ENCODE measurements around the gene DENND2D. TPM values are rescaled to one million over a fixed set of nuclear protein-coding genes. Genes with fewer than 3 reads are reported as not detected.
A peak's percentile ranks its signal among the peaks of the same experiment; 100 is the strongest.

DENND2D gene
- total RNA-seq, 1 experiment from 2014 or later, result 2.1 TPM

DNA sequence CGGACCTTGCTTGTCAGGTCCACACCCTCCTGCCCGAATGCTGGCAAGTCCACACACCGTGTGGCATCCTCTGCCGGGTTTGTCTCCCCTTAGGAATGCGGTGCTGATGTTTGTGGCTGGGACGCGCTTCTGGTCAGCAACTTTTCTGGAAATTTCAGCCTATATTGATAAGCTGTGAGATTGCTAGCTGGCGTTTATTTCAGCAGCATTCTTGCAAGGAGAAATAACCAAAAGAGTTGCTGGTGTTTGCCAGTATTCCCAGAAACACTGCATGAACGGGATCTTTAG lies 59.8 kb downstream of the DENND2D start:
- POLR2A ChIA-PET, result no interaction called here
- ATAC-seq (peak; percentile 54), DNase-seq (ENCODE audit: low spot score) (no peak)
- TF ChIP-seq, protein P1, sequence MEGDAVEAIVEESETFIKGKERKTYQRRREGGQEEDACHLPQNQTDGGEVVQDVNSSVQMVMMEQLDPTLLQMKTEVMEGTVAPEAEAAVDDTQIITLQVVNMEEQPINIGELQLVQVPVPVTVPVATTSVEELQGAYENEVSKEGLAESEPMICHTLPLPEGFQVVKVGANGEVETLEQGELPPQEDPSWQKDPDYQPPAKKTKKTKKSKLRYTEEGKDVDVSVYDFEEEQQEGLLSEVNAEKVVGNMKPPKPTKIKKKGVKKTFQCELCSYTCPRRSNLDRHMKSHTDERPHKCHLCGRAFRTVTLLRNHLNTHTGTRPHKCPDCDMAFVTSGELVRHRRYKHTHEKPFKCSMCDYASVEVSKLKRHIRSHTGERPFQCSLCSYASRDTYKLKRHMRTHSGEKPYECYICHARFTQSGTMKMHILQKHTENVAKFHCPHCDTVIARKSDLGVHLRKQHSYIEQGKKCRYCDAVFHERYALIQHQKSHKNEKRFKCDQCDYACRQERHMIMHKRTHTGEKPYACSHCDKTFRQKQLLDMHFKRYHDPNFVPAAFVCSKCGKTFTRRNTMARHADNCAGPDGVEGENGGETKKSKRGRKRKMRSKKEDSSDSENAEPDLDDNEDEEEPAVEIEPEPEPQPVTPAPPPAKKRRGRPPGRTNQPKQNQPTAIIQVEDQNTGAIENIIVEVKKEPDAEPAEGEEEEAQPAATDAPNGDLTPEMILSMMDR (IDR thresholded peaks at IDR 0.05), result no peak
- TF ChIP-seq TEAD4 (CRISPR knock-in tag; IDR thresholded peaks at IDR 0.05), result no peak
- TF ChIP-seq ZNF512 (CRISPR knock-in tag; IDR thresholded peaks at IDR 0.05; ENCODE audit: borderline replicate concordance), result no peak
- no peak for TF ChIP-seq E2F4 (CRISPR knock-in tag; IDR thresholded peaks at IDR 0.05; ENCODE audit: borderline replicate concordance, low read depth)
- TF ChIP-seq SMAD3 (CRISPR knock-in tag; IDR thresholded peaks at IDR 0.05; ENCODE audit: borderline replicate concordance), result no peak
- TF ChIP-seq, protein P2, sequence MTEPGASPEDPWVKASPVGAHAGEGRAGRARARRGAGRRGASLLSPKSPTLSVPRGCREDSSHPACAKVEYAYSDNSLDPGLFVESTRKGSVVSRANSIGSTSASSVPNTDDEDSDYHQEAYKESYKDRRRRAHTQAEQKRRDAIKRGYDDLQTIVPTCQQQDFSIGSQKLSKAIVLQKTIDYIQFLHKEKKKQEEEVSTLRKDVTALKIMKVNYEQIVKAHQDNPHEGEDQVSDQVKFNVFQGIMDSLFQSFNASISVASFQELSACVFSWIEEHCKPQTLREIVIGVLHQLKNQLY (CRISPR knock-in tag; IDR thresholded peaks at IDR 0.05), result no peak
- Mint-ChIP-seq H3K36me3 (peaks cover 18% of the 10 kb centered on the region), H3K4me3 (peak overlapping the region; percentile 99), H3K9me3 (no peaks in the 10 kb centered on the region), H3K27me3 (ENCODE audit: low read depth) (no peaks in the 10 kb centered on the region), H3K27ac (no peak overlapping the region), H3K4me1 (peaks cover 28% of the 10 kb centered on the region)
- CTCF ChIA-PET, result interaction anchor here (2.2 kb wide), 1 partner anchor 82 kb away, joined by 5 read pairs; no protein-coding TSS in a partner anchor

- no peaks in the 10 kb centered on the region for H3K27me3 Mint-ChIP-seq (ENCODE audit: low read depth)
- H3K9me3 Mint-ChIP-seq, result no peaks in the 10 kb centered on the region
- DNase-seq (ENCODE audit: low spot score), result peak; percentile 97
- peak within 1 kb of the TSS; percentile 99 for H3K4me3 Mint-ChIP-seq
- peak within 1 kb of the TSS; percentile 100 for H3K27ac Mint-ChIP-seq
- peaks cover 28% of the 10 kb centered on the region for H3K4me1 Mint-ChIP-seq
- peaks cover 23% of the 10 kb centered on the region for H3K36me3 Mint-ChIP-seq
- POLR2A ChIA-PET, result interaction anchor here (0.7 kb wide), 1 partner anchor 10 kb away, joined by 3 read pairs; no protein-coding TSS in a partner anchor
- peak; percentile 84 for ATAC-seq
- CTCF ChIA-PET, result interaction anchor here (0.8 to 2.2 kb wide), 3 partner anchors 83 to 206 kb away, joined by 3 to 5 read pairs (median 3); no protein-coding TSS in a partner anchor
- TF ChIP-seq MYBL2 (CRISPR knock-in tag; IDR thresholded peaks at IDR 0.05), result no peak; the same call in none of the 2 replicates
- TF ChIP-seq GABPB1 (CRISPR knock-in tag; IDR thresholded peaks at IDR 0.05), result peak; percentile 35; the same call in 1 of the 2 replicates
- TF ChIP-seq, protein P3, sequence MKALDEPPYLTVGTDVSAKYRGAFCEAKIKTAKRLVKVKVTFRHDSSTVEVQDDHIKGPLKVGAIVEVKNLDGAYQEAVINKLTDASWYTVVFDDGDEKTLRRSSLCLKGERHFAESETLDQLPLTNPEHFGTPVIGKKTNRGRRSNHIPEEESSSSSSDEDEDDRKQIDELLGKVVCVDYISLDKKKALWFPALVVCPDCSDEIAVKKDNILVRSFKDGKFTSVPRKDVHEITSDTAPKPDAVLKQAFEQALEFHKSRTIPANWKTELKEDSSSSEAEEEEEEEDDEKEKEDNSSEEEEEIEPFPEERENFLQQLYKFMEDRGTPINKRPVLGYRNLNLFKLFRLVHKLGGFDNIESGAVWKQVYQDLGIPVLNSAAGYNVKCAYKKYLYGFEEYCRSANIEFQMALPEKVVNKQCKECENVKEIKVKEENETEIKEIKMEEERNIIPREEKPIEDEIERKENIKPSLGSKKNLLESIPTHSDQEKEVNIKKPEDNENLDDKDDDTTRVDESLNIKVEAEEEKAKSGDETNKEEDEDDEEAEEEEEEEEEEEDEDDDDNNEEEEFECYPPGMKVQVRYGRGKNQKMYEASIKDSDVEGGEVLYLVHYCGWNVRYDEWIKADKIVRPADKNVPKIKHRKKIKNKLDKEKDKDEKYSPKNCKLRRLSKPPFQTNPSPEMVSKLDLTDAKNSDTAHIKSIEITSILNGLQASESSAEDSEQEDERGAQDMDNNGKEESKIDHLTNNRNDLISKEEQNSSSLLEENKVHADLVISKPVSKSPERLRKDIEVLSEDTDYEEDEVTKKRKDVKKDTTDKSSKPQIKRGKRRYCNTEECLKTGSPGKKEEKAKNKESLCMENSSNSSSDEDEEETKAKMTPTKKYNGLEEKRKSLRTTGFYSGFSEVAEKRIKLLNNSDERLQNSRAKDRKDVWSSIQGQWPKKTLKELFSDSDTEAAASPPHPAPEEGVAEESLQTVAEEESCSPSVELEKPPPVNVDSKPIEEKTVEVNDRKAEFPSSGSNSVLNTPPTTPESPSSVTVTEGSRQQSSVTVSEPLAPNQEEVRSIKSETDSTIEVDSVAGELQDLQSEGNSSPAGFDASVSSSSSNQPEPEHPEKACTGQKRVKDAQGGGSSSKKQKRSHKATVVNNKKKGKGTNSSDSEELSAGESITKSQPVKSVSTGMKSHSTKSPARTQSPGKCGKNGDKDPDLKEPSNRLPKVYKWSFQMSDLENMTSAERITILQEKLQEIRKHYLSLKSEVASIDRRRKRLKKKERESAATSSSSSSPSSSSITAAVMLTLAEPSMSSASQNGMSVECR (CRISPR knock-in tag; IDR thresholded peaks at IDR 0.05; ENCODE audit: borderline replicate concordance), result peak; percentile 66; the same call in 1 of the 2 replicates
- TF ChIP-seq ETV6 (CRISPR knock-in tag; IDR thresholded peaks at IDR 0.05), result 0 out of 2 replicates have a peak, but pooled peaks have one; percentile 14
- TF ChIP-seq SMAD3 (CRISPR knock-in tag; IDR thresholded peaks at IDR 0.05; ENCODE audit: borderline replicate concordance), result 0 out of 2 replicates have a peak, but pooled peaks have one; percentile 70
- TF ChIP-seq ZNF396 (CRISPR knock-in tag; IDR thresholded peaks at IDR 0.05; ENCODE audit: borderline replicate concordance), result no peak
- TF ChIP-seq, protein P4, sequence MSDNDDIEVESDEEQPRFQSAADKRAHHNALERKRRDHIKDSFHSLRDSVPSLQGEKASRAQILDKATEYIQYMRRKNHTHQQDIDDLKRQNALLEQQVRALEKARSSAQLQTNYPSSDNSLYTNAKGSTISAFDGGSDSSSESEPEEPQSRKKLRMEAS (CRISPR knock-in tag; IDR thresholded peaks at IDR 0.05), result 0 out of 2 replicates have a peak, but pooled peaks have one; percentile 48
- TF ChIP-seq, protein P5, sequence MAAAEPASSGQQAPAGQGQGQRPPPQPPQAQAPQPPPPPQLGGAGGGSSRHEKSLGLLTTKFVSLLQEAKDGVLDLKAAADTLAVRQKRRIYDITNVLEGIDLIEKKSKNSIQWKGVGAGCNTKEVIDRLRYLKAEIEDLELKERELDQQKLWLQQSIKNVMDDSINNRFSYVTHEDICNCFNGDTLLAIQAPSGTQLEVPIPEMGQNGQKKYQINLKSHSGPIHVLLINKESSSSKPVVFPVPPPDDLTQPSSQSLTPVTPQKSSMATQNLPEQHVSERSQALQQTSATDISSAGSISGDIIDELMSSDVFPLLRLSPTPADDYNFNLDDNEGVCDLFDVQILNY (CRISPR knock-in tag; IDR thresholded peaks at IDR 0.05), result 0 out of 2 replicates have a peak, but pooled peaks have one; percentile 28
- peak; percentile 68 for TF ChIP-seq ZNF121 (CRISPR knock-in tag; IDR thresholded peaks at IDR 0.05)
- TF ChIP-seq, protein P6, sequence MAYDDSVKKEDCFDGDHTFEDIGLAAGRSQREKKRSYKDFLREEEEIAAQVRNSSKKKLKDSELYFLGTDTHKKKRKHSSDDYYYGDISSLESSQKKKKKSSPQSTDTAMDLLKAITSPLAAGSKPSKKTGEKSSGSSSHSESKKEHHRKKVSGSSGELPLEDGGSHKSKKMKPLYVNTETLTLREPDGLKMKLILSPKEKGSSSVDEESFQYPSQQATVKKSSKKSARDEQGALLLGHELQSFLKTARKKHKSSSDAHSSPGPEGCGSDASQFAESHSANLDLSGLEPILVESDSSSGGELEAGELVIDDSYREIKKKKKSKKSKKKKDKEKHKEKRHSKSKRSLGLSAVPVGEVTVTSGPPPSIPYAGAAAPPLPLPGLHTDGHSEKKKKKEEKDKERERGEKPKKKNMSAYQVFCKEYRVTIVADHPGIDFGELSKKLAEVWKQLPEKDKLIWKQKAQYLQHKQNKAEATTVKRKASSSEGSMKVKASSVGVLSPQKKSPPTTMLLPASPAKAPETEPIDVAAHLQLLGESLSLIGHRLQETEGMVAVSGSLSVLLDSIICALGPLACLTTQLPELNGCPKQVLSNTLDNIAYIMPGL (CRISPR knock-in tag; IDR thresholded peaks at IDR 0.05), result peak; percentile 55; the same call in 1 of the 2 replicates
- 0 out of 2 replicates have a peak, but pooled peaks have one; percentile 67 for TF ChIP-seq ZNF232 (CRISPR knock-in tag; IDR thresholded peaks at IDR 0.05)
- peak; percentile 9; the same call in 1 of the 2 replicates for TF ChIP-seq FOXK1 (CRISPR knock-in tag; IDR thresholded peaks at IDR 0.05)
- TF ChIP-seq SP1 (CRISPR knock-in tag; conservative IDR thresholded peaks at IDR 0.05), result peak; percentile 29; the same call in 1 of the 2 replicates
- TF ChIP-seq NFE2L1 (CRISPR knock-in tag; IDR thresholded peaks at IDR 0.05), result peak; percentile 14; the same call in 1 of the 2 replicates
Measured at GRCh38 chr1:111139956-111140679, 60.3 kb downstream of the DENND2D start, which contains the start of the genes CEPT1 and DRAM2. Gene CEPT1, plus strand, starts transcription at chr1:111140223. Its CDS starts 7,492 bp downstream, at chr1:111147715. Gene DRAM2, minus strand, starts transcription at chr1:111140093. Its CDS starts 8,539 bp downstream, at chr1:111131554.
